Upper lobe of left lung (tissue), 6 donors: ENCODE measurements around the gene LIG3. TPM values are rescaled to one million over a fixed set of nuclear protein-coding genes. Genes with fewer than 3 reads are reported as not detected.

Experiments
- ATAC-seq, 2 donors: fragments of 200-7000 bp; cut with Tn5 transposase; one replicate each; pipeline ENCODE4 v1.9.1; 2022; ENCODE audit warnings: mild to moderate bottlenecking in 2 of 2, moderate library complexity in 2 of 2; ENCODE audit not compliant: low FRiP score in 2 of 2
- DNase-seq, 2 donors: peaks; one replicate each; pipeline ENCODE4 v3.0.0-alpha.2; 2019 to 2020
- H3K27ac ChIP-seq, 4 donors: fragments of 200-600 bp; sonication (generic); one replicate each; pipeline ENCODE4 v1.5.1; 2016 to 2019
- H3K27me3 ChIP-seq, 4 donors: fragments of 200-600 bp; sonication (generic); one replicate each; pipeline ENCODE4 v1.5.1; 2017 to 2019
- H3K36me3 ChIP-seq, 4 donors: fragments of 200-600 bp; sonication (generic); one replicate each; pipeline ENCODE4 v1.5.1; 2016 to 2019
- H3K4me1 ChIP-seq, 4 donors: fragments of 200-600 bp; sonication (generic); one replicate each; pipeline ENCODE4 v1.5.1; 2018 to 2019
- H3K4me3 ChIP-seq, 4 donors: fragments of 200-600 bp; sonication (generic); one replicate each; pipeline ENCODE4 v1.5.1; 2017 to 2019; ENCODE audit warnings: mild to moderate bottlenecking in 2 of 4, moderate library complexity in 1 of 4
- H3K9me3 ChIP-seq, 4 donors: fragments of 200-600 bp; sonication (generic); one replicate each; pipeline ENCODE4 v1.5.1; 2018 to 2019
- CTCF ChIP-seq, 6 experiments: fragments of 450-650 bp in 4 of 6; fragments of 200-600 bp in 2 of 6; sonication (generic) in 2 of 6; IDR thresholded peaks; one replicate each; pipeline ENCODE4 v1.5.1; 2016 to 2019; ENCODE audit warnings: antibody characterized with exemption in 6 of 6
- EP300 ChIP-seq, 4 donors: sonication (generic); formaldehyde crosslinking; IDR thresholded peaks; one replicate each; pipeline ENCODE4 v1.5.1; 2017; ENCODE audit warnings: antibody characterized with exemption in 4 of 4, control low read depth in 2 of 4
- POLR2A ChIP-seq, 4 donors: fragments of 450-650 bp; IDR thresholded peaks; one replicate each; pipeline ENCODE4 v1.5.1; 2016 to 2017; ENCODE audit warnings: antibody characterized with exemption in 4 of 4, mild to moderate bottlenecking in 2 of 4
- POLR2AphosphoS5 ChIP-seq, 2 donors: sonication (generic); formaldehyde crosslinking; IDR thresholded peaks; one replicate each; pipeline ENCODE4 v1.5.1; 2017; ENCODE audit warnings: antibody characterized with exemption in 2 of 2
- WGBS, 2 donors: methylation state at CpG; one replicate each; pipeline ENCODE4 v1.1.5; 2017 to 2018; 5-methylcytosine and 5-hydroxymethylcytosine counted together
- total RNA-seq, 6 donors: library from RNA; depleted of rRNA in 4 of 6; stranded (reverse); fragments of >200 nt in 4 of 6; gene quantifications; one replicate each; pipeline versions ENCODE4 v1.1.0 to v1.2.1, GENCODE V29; 2016 to 2021
- donor health status: DM: no; HTN: no; CAD: no; lungs with moderate emphysema.
- donor health status: DM: no; HTN: yes; CAD: no; lungs with severe emphysema.

Gene LIG3
- total RNA-seq, 6 donors from 2014 or later = 27.4 to 47.1 (median 29.9) TPM

- H3K4me3 ChIP-seq = no peak overlapping the region
- H3K27me3 ChIP-seq = no peaks in the 10 kb centered on the region
- no peak for ATAC-seq
- peaks cover 27 to 46% (median 28%) of the 10 kb centered on the region in 4 donors for H3K4me1 ChIP-seq
- TF ChIP-seq EP300 (IDR thresholded peaks at IDR 0.05) = no peak
- H3K9me3 ChIP-seq = no peaks in the 10 kb centered on the region
- H3K27ac ChIP-seq = no peak overlapping the region
- DNase-seq = no peak
- no peaks in the 10 kb centered on the region for H3K36me3 ChIP-seq
- WGBS, 2 donors = 98% methylated on average over 3 of the region's 3 CpGs
Measured at GRCh38 chr17:35048685-35049379, 68.5 kb downstream of the LIG3 start.

GRCh38 chr17:35050170-35050569 lies 69.9 kb downstream of the LIG3 start:
- WGBS, 2 donors = 89 to 90% methylated on average over 2 of the region's 2 CpGs
- peak overlapping the region in 3 of 4 donors; percentile 55 to 74 (median 64) for H3K27ac ChIP-seq

GRCh38 chr17:35051183-35051578 lies 70.9 kb downstream of the LIG3 start:
- no peak overlapping the region for H3K4me3 ChIP-seq
- H3K4me1 ChIP-seq = peaks cover 20 to 40% (median 27%) of the 10 kb centered on the region in 4 donors
- peak overlapping the region; percentile 55 to 74 (median 64) for H3K27ac ChIP-seq
- 8 to 13% methylated on average over 2 of the region's 2 CpGs for WGBS, 2 donors
- peak in 1 of 4 donors; percentile 29 for TF ChIP-seq POLR2A (IDR thresholded peaks at IDR 0.05)
- no peak for TF ChIP-seq POLR2AphosphoS5 (IDR thresholded peaks at IDR 0.05)
- no peak for TF ChIP-seq EP300 (IDR thresholded peaks at IDR 0.05)
- no peak for TF ChIP-seq CTCF (IDR thresholded peaks at IDR 0.05)
- peak; percentile 73 to 77 for ATAC-seq
- H3K36me3 ChIP-seq = no peaks in the 10 kb centered on the region
- no peaks in the 10 kb centered on the region for H3K27me3 ChIP-seq
- DNase-seq = peak in 1 of 2 donors; percentile 26
- no peaks in the 10 kb centered on the region for H3K9me3 ChIP-seq

More at GRCh38 chr17:35050170-35050569, 69.9 kb downstream of the LIG3 start:
- DNase-seq (no peak), ATAC-seq (no peak)
- no peak for TF ChIP-seq EP300 (IDR thresholded peaks at IDR 0.05)
- TF ChIP-seq POLR2A (IDR thresholded peaks at IDR 0.05) = no peak
- no peak for TF ChIP-seq POLR2AphosphoS5 (IDR thresholded peaks at IDR 0.05)
- TF ChIP-seq CTCF (IDR thresholded peaks at IDR 0.05) = no peak
- H3K4me3 ChIP-seq = no peak overlapping the region
- no peaks in the 10 kb centered on the region for H3K9me3 ChIP-seq
- no peaks in the 10 kb centered on the region for H3K36me3 ChIP-seq
- H3K4me1 ChIP-seq = peaks cover 27 to 46% (median 28%) of the 10 kb centered on the region in 4 donors
- no peaks in the 10 kb centered on the region for H3K27me3 ChIP-seq

GRCh38 chr17:35051579-35052240 lies 71.4 kb downstream of the LIG3 start:
- Histone ChIP-seq H3K27ac (peak overlapping the region; percentile 55 to 74 (median 64)), H3K4me1 (peaks cover 18 to 38% (median 26%) of the 10 kb centered on the region in 4 donors), H3K36me3 (no peaks in the 10 kb centered on the region), H3K9me3 (no peaks in the 10 kb centered on the region), H3K4me3 (no peak overlapping the region), H3K27me3 (no peaks in the 10 kb centered on the region)
- DNase-seq = no peak
- peak in 1 of 2 donors; percentile 31 for ATAC-seq
- TF ChIP-seq POLR2AphosphoS5 (IDR thresholded peaks at IDR 0.05) = no peak
- TF ChIP-seq CTCF (IDR thresholded peaks at IDR 0.05) = no peak
- no peak for TF ChIP-seq EP300 (IDR thresholded peaks at IDR 0.05)
- TF ChIP-seq POLR2A (IDR thresholded peaks at IDR 0.05) = no peak
- 29 to 34% methylated on average over 6 of the region's 6 CpGs for WGBS, 2 donors

GRCh38 chr17:35052241-35052610 lies 71.9 kb downstream of the LIG3 start:
- peaks cover 18 to 38% (median 25%) of the 10 kb centered on the region in 4 donors for H3K4me1 ChIP-seq
- no peaks in the 10 kb centered on the region for H3K9me3 ChIP-seq
- no peak for ATAC-seq
- H3K36me3 ChIP-seq = no peaks in the 10 kb centered on the region
- H3K27ac ChIP-seq = peak overlapping the region; percentile 55 to 74 (median 64)
- TF ChIP-seq POLR2AphosphoS5 (IDR thresholded peaks at IDR 0.05) (no peak), POLR2A (IDR thresholded peaks at IDR 0.05) (no peak), CTCF (IDR thresholded peaks at IDR 0.05) (no peak), EP300 (IDR thresholded peaks at IDR 0.05) (no peak)
- no peak for DNase-seq
- H3K27me3 ChIP-seq = no peaks in the 10 kb centered on the region
- no peak overlapping the region for H3K4me3 ChIP-seq
